HepG2 (cell line): Measurements from ENCODE around the gene LRP1B.

ENCODE experiments used
- CHCHD3 ChIP-seq: sonication (generic); formaldehyde crosslinking; IDR thresholded peaks from 2 replicates; pipeline ENCODE4 v1.8.0; 2022; ENCODE audit warnings: mild to moderate bottlenecking, missing genetic modification reagents, moderate library complexity
- MYC ChIP-seq: sonication (generic); formaldehyde crosslinking; IDR thresholded peaks from 2 replicates; pipeline ENCODE4 v1.9.0; 2021; ENCODE audit warnings: missing genetic modification reagents, borderline replicate concordance
- POLR2AphosphoS2 ChIP-seq: IDR thresholded peaks from 2 replicates; pipeline ENCODE4 v1.6.1; 2011; ENCODE audit warnings: low read depth, low read length, improper control_type of control experiment
- ZIK1 ChIP-seq: sonication (generic); formaldehyde crosslinking; IDR thresholded peaks from 2 replicates; pipeline ENCODE4 v1.5.0; 2020; ENCODE audit warnings: mild to moderate bottlenecking, low read depth, missing genetic modification reagents, borderline replicate concordance
- ZNF17 ChIP-seq: sonication (generic); formaldehyde crosslinking; IDR thresholded peaks from 2 replicates; pipeline ENCODE4 v1.5.0; 2020; ENCODE audit warnings: mild to moderate bottlenecking, missing genetic modification reagents
- ZNF337 ChIP-seq: sonication (generic); formaldehyde crosslinking; IDR thresholded peaks from 2 replicates; pipeline ENCODE4 v1.5.1; 2020; ENCODE audit warnings: missing genetic modification reagents, low read depth, mild to moderate bottlenecking, borderline replicate concordance
- ZNF572 ChIP-seq: sonication (generic); formaldehyde crosslinking; IDR thresholded peaks from 2 replicates; pipeline ENCODE4 v1.5.1; 2020; ENCODE audit warnings: mild to moderate bottlenecking, missing genetic modification reagents
- ZNF597 ChIP-seq: sonication (generic); formaldehyde crosslinking; IDR thresholded peaks from 2 replicates; pipeline ENCODE4 v1.5.0; 2020; ENCODE audit warnings: missing genetic modification reagents
- TF ChIP-seq, protein P1 (sequence below), 2 experiments: sonication (generic) in 1 of 2; formaldehyde crosslinking in 1 of 2; IDR thresholded peaks; 2 replicates each; pipeline versions ENCODE4 v1.5.1 to v1.6.1; 2011 to 2020; ENCODE audit warnings: borderline replicate concordance in 1 of 2, low read depth in 1 of 2, low read length in 1 of 2, mild to moderate bottlenecking in 1 of 2, missing genetic modification reagents in 1 of 2, moderate library complexity in 1 of 2
- TF ChIP-seq, protein P2 (sequence below): sonication (generic); formaldehyde crosslinking; IDR thresholded peaks from 2 replicates; pipeline ENCODE4 v1.5.0; 2020; ENCODE audit warnings: mild to moderate bottlenecking, missing genetic modification reagents, moderate library complexity
- TF ChIP-seq, protein P3 (sequence below): sonication (generic); formaldehyde crosslinking; IDR thresholded peaks from 2 replicates; pipeline ENCODE4 v1.8.1; 2023; ENCODE audit warnings: mild to moderate bottlenecking, missing genetic modification reagents, borderline replicate concordance
- TF ChIP-seq, protein P4 (sequence below): sonication (generic); formaldehyde crosslinking; IDR thresholded peaks from 2 replicates; pipeline ENCODE4 v1.4.0; 2020; ENCODE audit warnings: missing genetic modification reagents, borderline replicate concordance
- TF ChIP-seq, protein P5 (sequence below): sonication (generic); formaldehyde crosslinking; IDR thresholded peaks from 2 replicates; pipeline ENCODE4 v1.5.1; 2020; ENCODE audit warnings: mild to moderate bottlenecking, missing genetic modification reagents, moderate library complexity
- TF ChIP-seq, protein P6 (sequence below): sonication (generic); formaldehyde crosslinking; IDR thresholded peaks from 2 replicates; pipeline ENCODE4 v1.4.0; 2020; ENCODE audit warnings: missing genetic modification reagents

- TF ChIP-seq, protein P1, sequence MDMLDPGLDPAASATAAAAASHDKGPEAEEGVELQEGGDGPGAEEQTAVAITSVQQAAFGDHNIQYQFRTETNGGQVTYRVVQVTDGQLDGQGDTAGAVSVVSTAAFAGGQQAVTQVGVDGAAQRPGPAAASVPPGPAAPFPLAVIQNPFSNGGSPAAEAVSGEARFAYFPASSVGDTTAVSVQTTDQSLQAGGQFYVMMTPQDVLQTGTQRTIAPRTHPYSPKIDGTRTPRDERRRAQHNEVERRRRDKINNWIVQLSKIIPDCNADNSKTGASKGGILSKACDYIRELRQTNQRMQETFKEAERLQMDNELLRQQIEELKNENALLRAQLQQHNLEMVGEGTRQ (IDR thresholded peaks at IDR 0.05; ENCODE audit: low read depth, low read length): no peak
- TF ChIP-seq, protein P1 (CRISPR knock-in tag; IDR thresholded peaks at IDR 0.05; ENCODE audit: borderline replicate concordance): no peak
- TF ChIP-seq, protein P2, sequence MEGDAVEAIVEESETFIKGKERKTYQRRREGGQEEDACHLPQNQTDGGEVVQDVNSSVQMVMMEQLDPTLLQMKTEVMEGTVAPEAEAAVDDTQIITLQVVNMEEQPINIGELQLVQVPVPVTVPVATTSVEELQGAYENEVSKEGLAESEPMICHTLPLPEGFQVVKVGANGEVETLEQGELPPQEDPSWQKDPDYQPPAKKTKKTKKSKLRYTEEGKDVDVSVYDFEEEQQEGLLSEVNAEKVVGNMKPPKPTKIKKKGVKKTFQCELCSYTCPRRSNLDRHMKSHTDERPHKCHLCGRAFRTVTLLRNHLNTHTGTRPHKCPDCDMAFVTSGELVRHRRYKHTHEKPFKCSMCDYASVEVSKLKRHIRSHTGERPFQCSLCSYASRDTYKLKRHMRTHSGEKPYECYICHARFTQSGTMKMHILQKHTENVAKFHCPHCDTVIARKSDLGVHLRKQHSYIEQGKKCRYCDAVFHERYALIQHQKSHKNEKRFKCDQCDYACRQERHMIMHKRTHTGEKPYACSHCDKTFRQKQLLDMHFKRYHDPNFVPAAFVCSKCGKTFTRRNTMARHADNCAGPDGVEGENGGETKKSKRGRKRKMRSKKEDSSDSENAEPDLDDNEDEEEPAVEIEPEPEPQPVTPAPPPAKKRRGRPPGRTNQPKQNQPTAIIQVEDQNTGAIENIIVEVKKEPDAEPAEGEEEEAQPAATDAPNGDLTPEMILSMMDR: no peak
- TF ChIP-seq ZNF572 (CRISPR knock-in tag): no peak
- TF ChIP-seq MYC (CRISPR knock-in tag): no peak
- TF ChIP-seq ZNF17 (CRISPR knock-in tag): no peak
- no peak for TF ChIP-seq ZNF597 (CRISPR knock-in tag)
- TF ChIP-seq, protein P3, sequence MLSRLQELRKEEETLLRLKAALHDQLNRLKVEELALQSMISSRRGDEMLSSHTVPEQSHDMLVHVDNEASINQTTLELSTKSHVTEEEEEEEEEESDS (CRISPR knock-in tag): no peak
- TF ChIP-seq, protein P4, sequence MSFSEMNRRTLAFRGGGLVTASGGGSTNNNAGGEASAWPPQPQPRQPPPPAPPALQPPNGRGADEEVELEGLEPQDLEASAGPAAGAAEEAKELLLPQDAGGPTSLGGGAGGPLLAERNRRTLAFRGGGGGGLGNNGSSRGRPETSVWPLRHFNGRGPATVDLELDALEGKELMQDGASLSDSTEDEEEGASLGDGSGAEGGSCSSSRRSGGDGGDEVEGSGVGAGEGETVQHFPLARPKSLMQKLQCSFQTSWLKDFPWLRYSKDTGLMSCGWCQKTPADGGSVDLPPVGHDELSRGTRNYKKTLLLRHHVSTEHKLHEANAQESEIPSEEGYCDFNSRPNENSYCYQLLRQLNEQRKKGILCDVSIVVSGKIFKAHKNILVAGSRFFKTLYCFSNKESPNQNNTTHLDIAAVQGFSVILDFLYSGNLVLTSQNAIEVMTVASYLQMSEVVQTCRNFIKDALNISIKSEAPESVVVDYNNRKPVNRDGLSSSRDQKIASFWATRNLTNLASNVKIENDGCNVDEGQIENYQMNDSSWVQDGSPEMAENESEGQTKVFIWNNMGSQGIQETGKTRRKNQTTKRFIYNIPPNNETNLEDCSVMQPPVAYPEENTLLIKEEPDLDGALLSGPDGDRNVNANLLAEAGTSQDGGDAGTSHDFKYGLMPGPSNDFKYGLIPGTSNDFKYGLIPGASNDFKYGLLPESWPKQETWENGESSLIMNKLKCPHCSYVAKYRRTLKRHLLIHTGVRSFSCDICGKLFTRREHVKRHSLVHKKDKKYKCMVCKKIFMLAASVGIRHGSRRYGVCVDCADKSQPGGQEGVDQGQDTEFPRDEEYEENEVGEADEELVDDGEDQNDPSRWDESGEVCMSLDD (CRISPR knock-in tag): no peak
- no peak for TF ChIP-seq POLR2AphosphoS2
- TF ChIP-seq CHCHD3 (CRISPR knock-in tag): no peak
- no peak for TF ChIP-seq ZNF337
- TF ChIP-seq, protein P5, sequence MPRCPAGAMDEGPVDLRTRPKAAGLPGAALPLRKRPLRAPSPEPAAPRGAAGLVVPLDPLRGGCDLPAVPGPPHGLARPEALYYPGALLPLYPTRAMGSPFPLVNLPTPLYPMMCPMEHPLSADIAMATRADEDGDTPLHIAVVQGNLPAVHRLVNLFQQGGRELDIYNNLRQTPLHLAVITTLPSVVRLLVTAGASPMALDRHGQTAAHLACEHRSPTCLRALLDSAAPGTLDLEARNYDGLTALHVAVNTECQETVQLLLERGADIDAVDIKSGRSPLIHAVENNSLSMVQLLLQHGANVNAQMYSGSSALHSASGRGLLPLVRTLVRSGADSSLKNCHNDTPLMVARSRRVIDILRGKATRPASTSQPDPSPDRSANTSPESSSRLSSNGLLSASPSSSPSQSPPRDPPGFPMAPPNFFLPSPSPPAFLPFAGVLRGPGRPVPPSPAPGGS: no peak
- TF ChIP-seq, protein P6, sequence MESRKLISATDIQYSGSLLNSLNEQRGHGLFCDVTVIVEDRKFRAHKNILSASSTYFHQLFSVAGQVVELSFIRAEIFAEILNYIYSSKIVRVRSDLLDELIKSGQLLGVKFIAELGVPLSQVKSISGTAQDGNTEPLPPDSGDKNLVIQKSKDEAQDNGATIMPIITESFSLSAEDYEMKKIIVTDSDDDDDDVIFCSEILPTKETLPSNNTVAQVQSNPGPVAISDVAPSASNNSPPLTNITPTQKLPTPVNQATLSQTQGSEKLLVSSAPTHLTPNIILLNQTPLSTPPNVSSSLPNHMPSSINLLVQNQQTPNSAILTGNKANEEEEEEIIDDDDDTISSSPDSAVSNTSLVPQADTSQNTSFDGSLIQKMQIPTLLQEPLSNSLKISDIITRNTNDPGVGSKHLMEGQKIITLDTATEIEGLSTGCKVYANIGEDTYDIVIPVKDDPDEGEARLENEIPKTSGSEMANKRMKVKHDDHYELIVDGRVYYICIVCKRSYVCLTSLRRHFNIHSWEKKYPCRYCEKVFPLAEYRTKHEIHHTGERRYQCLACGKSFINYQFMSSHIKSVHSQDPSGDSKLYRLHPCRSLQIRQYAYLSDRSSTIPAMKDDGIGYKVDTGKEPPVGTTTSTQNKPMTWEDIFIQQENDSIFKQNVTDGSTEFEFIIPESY: no peak
- no peak for TF ChIP-seq ZIK1 (CRISPR knock-in tag)
These were observed 748.9 kb downstream of the LRP1B start for GRCh38 chr2:141381946-141382345.
